Urinary bladder (tissue), 4 donors: ENCODE data around the gene AOAH. TPM values are rescaled to one million over a fixed set of nuclear protein-coding genes. Genes with fewer than 3 reads are reported as not detected.
"Not testable (repeated sequence)": the region's sequence is repeated elsewhere in the genome, so short reads cannot be mapped to it uniquely, and the experiment has no call there.

Experiments
- DNase-seq: peaks from one replicate; pipeline ENCODE4 v3.0.0-alpha.2; 2015; ENCODE audit errors: extremely low spot score
- H3K27ac ChIP-seq: one replicate; pipeline ENCODE4 v1.5.1; 2013; ENCODE audit warnings: low read depth, mild to moderate bottlenecking, moderate library complexity
- H3K36me3 ChIP-seq: one replicate; pipeline ENCODE4 v1.6.1; 2013; ENCODE audit warnings: mild to moderate bottlenecking, moderate library complexity; ENCODE audit not compliant: insufficient read depth
- H3K4me1 ChIP-seq: one replicate; pipeline ENCODE4 v1.6.1; 2013; ENCODE audit warnings: mild to moderate bottlenecking, moderate library complexity; ENCODE audit not compliant: insufficient read depth
- H3K4me3 ChIP-seq: one replicate; pipeline ENCODE4 v1.5.1; 2013; ENCODE audit warnings: low read depth, low read length
- WGBS: extraction: QIAGEN DNeasy Blood & Tissue Kit; methylation state at CpG from one replicate; pipeline ENCODE4 v1.1.7; 2013; 5-methylcytosine and 5-hydroxymethylcytosine counted together
- polyA plus RNA-seq: library from polyadenylated mRNA; stranded (reverse); fragments of 200-250 nt; gene quantifications from one replicate; pipeline ENCODE4 v1.2.3, GENCODE V29; 2013
- total RNA-seq: library from RNA; depleted of rRNA; stranded (reverse); fragments of >200 nt; gene quantifications from one replicate; pipeline ENCODE4 v1.2.3, GENCODE V29; 2014
- donor health status: healthy with polysubstance abuse.
- donor health status: healthy.

The AOAH gene
- total and polyA plus RNA-seq, 2 donors = 4.3 to 7.1 TPM

DNA sequence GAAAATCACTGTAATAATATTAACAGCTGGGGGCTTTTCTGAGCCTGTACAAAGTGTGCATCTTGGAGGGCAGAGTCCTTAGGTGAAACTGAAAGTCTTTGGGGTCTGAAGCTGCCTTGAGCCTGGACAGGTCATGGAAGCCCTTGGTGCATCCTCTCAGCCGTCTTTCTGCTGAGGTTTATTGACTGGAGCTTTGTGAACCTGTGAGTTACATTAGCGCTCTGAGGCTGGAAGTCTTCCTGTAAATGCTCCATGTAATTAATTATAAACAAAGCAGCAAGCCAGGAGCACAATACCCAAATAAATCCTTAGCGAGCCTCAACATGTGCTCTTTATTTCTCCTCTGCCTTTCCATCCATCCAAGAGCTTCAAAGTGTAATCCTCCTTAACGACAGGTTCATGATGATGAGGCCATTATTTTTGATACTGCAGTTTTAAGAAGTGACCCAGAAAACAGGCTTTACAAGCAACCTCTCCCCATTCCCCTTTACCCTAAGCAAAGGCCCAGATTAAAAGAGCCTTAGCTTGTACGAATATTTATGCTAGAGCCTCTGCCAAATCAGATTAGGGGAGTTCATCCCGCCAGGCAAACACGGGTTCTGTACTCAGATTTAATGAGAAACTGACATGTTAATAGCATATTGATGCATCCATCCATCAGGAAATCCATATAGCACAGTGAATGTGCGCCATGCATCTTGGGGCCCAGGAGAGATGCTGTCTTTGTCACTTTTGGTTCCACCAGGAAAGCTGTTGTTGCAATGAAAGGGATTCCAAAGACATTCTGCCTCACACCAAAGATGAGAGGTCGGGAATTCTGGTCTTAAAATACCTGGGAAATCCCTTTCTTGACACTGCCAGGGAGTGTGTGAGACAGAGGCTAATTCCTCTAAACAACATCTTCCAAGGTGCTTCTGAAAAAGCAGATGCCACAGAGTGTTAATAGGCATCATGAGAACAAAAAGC, 216.5 kb downstream of the AOAH start:
- Histone ChIP-seq H3K4me1 (no peaks in the 10 kb centered on the region), H3K4me3 (no peak overlapping the region), H3K27ac (no peak overlapping the region), H3K36me3 (no peaks in the 10 kb centered on the region)
- no peak for DNase-seq
- 29% methylated on average over 9 of the region's 9 CpGs for whole genome bisulfite sequencing

GRCh38 chr7:36506820-36507219, 217.5 kb downstream of the AOAH start:
- Histone ChIP-seq H3K4me1 (no peaks in the 10 kb centered on the region), H3K27ac (no peak overlapping the region), H3K4me3 (no peak overlapping the region), H3K36me3 (no peaks in the 10 kb centered on the region)
- 93% methylated on average over 3 of the region's 3 CpGs for WGBS
- DNase-seq = no peak

DNA sequence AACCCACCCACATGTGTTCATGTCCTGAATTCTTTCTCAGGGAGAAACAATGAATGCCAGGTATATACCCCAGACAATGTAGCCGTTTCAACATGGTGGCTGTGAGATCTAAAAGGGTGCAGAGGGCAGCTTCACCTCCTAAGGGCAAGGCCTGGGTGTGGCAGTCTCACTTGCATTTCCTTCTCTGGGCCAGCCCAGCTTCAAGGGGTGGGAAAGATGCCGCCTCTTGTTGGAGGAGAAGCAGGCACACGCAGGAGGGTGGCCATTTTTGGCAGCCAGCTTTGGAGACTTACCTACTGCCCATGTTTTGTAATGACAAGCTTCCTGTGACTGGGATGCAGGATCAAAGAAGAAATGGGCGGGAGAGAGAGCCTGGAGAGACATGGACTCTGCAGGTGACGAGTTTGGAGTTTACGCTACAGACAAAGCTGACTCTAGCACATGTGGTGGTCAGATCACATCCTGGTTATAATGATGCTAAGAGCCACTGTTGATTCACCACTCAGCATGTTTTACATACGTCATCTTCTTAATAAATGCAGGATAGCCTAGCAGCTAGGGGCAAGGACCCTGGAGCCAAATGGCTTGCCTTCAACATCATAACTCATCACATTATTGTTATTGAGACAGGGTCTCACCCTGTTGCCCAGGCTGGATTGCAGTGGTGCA, 218.0 kb downstream of the AOAH start:
- Histone ChIP-seq H3K36me3 (no peaks in the 10 kb centered on the region), H3K4me1 (no peaks in the 10 kb centered on the region), H3K27ac (no peak overlapping the region), H3K4me3 (no peak overlapping the region)
- 97% methylated on average over 7 of the region's 7 CpGs for WGBS
- no peak for DNase-seq

DNA sequence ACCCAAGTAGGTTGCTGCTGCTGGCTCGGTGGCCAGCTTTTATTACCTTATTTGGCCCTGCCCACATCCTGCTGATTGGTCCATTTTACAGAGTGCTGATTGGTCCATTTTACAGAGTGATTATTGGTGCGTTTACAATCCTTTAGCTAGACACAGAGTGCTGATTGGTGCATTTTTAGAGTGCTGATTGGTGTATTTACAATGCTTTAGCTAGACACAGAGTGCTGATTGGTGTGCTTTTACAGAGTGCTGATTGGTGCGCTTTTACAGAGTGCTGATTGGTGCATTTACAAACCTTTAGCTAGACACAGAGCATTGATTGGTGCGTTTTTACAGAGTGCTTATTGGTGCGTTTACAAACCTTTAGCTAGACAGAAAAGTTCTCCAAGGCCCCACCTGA, 219.7 kb downstream of the AOAH start:
- not testable (repeated sequence) for H3K27ac ChIP-seq, H3K36me3 ChIP-seq, DNase-seq, H3K4me3 ChIP-seq, H3K4me1 ChIP-seq
- 94% methylated on average over 5 of the region's 5 CpGs for WGBS

- not testable (repeated sequence) for DNase-seq, H3K4me3 ChIP-seq, H3K36me3 ChIP-seq, H3K27ac ChIP-seq, H3K4me1 ChIP-seq
- 96% methylated on average over 17 of the region's 17 CpGs for WGBS
These were observed 220.1 kb downstream of the AOAH start for GRCh38 chr7:36504216-36504615.

- Histone ChIP-seq H3K4me1 (no peaks in the 10 kb centered on the region), H3K4me3 (no peak overlapping the region), H3K36me3 (no peaks in the 10 kb centered on the region), H3K27ac (no peak overlapping the region)
- no peak for DNase-seq
- WGBS = 46% methylated on average over 4 of the region's 4 CpGs
These were observed 226.5 kb downstream of the AOAH start for GRCh38 chr7:36497775-36498174.

DNA sequence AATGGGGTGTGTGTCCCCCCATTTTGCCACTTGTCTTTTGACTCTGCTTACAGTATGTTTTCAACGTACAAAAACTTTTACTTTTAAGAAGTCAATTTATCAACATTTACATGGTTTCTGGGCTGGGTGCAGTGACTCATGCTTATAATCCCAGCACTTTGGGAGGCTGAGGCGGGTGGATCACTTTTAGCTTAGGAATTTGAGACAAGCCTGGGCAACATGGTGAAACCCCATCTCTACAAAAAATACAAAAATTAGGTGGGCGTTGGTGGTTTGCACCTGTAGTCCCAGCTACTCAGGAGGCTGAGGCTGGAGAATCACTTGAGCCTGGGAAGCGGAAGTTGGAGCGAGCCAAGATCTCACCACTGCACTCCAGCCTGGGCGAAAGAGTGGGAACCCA, 227.1 kb downstream of the AOAH start:
- WGBS = 84% methylated on average over 6 of the region's 6 CpGs
- not testable (repeated sequence) for H3K4me1 ChIP-seq, H3K27ac ChIP-seq, H3K36me3 ChIP-seq, DNase-seq, H3K4me3 ChIP-seq

GRCh38 chr7:36496576-36496975, 227.7 kb downstream of the AOAH start:
- Histone ChIP-seq H3K27ac (no peak overlapping the region), H3K36me3 (no peaks in the 10 kb centered on the region), H3K4me3 (no peak overlapping the region), H3K4me1 (no peaks in the 10 kb centered on the region)
- DNase-seq = no peak
- WGBS = 85% methylated on average over 6 of the region's 6 CpGs

DNA sequence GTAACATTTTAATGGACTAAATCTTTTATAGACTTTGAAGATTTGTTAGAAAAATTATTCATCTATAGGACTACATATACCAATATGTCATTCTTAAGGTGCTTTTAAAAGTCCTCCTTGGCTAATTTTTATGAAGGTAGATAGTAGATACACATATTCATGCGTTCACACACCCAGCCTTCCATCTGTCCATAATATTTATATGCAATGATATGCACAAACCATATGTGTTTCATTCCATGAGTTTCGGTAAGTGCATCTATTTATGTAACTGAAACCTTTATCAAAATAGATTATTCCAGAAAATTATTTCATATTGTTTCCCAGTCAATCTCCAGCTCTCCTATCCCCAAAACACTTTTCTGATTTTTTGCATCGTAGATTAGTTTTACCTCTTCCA, 233.0 kb downstream of the AOAH start:
- H3K27ac ChIP-seq = no peak overlapping the region
- no peak for DNase-seq
- H3K36me3 ChIP-seq = no peaks in the 10 kb centered on the region
- 82% methylated on average over 3 of the region's 3 CpGs for WGBS
- no peaks in the 10 kb centered on the region for H3K4me1 ChIP-seq
- no peak overlapping the region for H3K4me3 ChIP-seq

DNA sequence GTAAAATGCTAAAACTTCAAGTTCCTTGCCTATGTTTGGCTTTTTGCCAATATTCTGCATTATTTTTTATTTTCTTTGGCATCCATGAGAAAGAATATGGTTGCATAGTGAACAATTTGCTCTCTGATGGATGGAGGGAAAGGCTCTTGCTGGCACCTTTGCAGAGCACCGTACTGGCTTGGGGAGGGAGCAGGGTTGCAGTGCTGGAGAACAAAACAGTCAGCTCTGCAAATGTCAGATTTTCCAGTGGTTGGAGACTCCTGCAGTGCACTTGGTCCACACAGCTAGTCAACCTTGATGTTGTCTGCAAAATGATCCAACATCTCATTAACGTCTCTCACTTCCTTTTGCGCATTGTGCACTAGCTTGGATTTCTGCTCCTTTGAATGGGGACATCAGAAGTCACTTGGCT, 233.9 kb downstream of the AOAH start:
- Histone ChIP-seq H3K4me3 (no peak overlapping the region), H3K27ac (no peak overlapping the region), H3K36me3 (no peaks in the 10 kb centered on the region), H3K4me1 (no peaks in the 10 kb centered on the region)
- no peak for DNase-seq
- WGBS = 69% methylated on average over 3 of the region's 3 CpGs

- H3K4me3 ChIP-seq, H3K4me1 ChIP-seq, H3K36me3 ChIP-seq, DNase-seq, H3K27ac ChIP-seq: not testable (repeated sequence)
- 93% methylated on average over 5 of the region's 5 CpGs for WGBS
These were observed 235.6 kb downstream of the AOAH start for GRCh38 chr7:36488672-36489071.

- Histone ChIP-seq H3K4me3 (no peak overlapping the region), H3K27ac (no peak overlapping the region), H3K36me3 (no peaks in the 10 kb centered on the region), H3K4me1 (no peaks in the 10 kb centered on the region)
- no peak for DNase-seq
- 37% methylated on average over 4 of the region's 4 CpGs for WGBS
These were observed 236.4 kb downstream of the AOAH start for GRCh38 chr7:36487756-36488336.

DNA sequence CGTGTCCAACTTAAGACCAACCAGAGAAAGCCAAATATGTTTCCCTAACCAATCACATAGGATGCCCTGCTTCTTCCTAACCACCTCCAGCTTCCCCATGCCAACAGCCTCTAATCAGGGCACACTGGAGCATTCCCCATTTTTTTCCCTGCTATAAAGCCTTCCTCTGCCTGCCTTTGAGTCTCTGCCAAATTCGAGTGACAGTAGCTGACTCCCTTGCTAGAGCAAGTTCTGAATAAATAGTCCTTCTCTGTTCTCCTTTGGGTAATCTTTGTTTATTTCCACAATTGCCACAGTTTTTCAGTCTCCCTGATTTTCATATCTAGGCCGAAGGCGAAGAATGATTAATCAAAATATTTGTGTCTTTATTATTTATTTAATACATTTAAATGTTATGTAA, 238.0 kb downstream of the AOAH start:
- Histone ChIP-seq H3K36me3 (no peaks in the 10 kb centered on the region), H3K27ac (no peak overlapping the region), H3K4me1 (no peaks in the 10 kb centered on the region), H3K4me3 (no peak overlapping the region)
- WGBS = 73% methylated on average over 4 of the region's 4 CpGs
- DNase-seq = no peak

DNA sequence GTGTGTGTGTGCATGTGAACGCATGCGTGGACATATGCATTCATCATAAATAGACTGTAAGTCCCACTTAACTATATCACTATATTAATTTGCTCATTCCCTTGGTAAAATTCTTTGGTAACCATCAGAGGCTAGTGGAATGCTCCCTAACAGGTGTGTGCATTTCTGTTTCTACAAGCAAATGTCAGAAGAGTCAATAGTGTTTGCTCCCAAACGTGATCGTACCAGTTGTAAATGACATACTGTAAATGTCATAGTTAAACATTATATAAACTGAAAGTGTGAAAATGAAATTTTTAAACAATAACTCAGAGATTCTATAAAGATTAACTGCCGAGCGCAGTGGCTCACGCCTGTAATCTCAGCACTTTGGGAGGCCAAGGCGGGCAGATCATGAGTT, 240.0 kb downstream of the AOAH start:
- DNase-seq = no peak

More for the DNA sequence above, 240.0 kb downstream of the AOAH start:
- 57% methylated on average over 8 of the region's 8 CpGs for WGBS
- Histone ChIP-seq H3K4me1 (no peaks in the 10 kb centered on the region), H3K36me3 (no peaks in the 10 kb centered on the region), H3K27ac (no peak overlapping the region), H3K4me3 (no peak overlapping the region)
